Esophagus muscularis mucosa (tissue), 4 donors: ENCODE results near the gene BCAT1. TPM values are rescaled to one million over a fixed set of nuclear protein-coding genes. Genes with fewer than 3 reads are reported as not detected.

Source experiments
- DNase-seq: peaks from one replicate; pipeline ENCODE4 v3.0.0-alpha.2; 2017; ENCODE audit errors: extremely low spot score
- H3K27ac ChIP-seq, 4 donors: fragments of 200-600 bp; sonication (generic); replicated peaks in 1 of 4; 1 replicate in 3 of 4; 2 replicates in 1 of 4; pipeline ENCODE4 v1.5.1; 2016 to 2019; ENCODE audit warnings: mild to moderate bottlenecking in 1 of 4
- H3K27me3 ChIP-seq, 4 donors: fragments of 200-600 bp; sonication (generic); one replicate each; pipeline versions ENCODE4 v1.5.1 to v1.6.0; 2016 to 2019
- H3K36me3 ChIP-seq, 4 donors: fragments of 200-600 bp; sonication (generic); one replicate each; pipeline ENCODE4 v1.5.1; 2016 to 2019
- H3K4me1 ChIP-seq, 4 donors: fragments of 200-600 bp; sonication (generic); one replicate each; pipeline ENCODE4 v1.5.1; 2016 to 2019
- H3K4me3 ChIP-seq, 4 donors: fragments of 200-600 bp; sonication (generic); 1 replicate in 2 of 4; 2 replicates in 2 of 4; pipeline ENCODE4 v1.5.1; 2016 to 2019; ENCODE audit warnings: mild to moderate bottlenecking in 4 of 4, moderate library complexity in 1 of 4
- H3K9me3 ChIP-seq, 4 donors: fragments of 200-600 bp; sonication (generic); 1 replicate in 3 of 4; 2 replicates in 1 of 4; pipeline ENCODE4 v1.5.1; 2016 to 2019
- CTCF ChIP-seq, 3 experiments: fragments of 200-600 bp in 2 of 3; fragments of 450-650 bp in 1 of 3; sonication (generic) in 2 of 3; IDR thresholded peaks; one replicate each; pipeline ENCODE4 v1.5.1; 2017 to 2019; ENCODE audit warnings: antibody characterized with exemption in 3 of 3, mild to moderate bottlenecking in 2 of 3, moderate library complexity in 1 of 3
- EP300 ChIP-seq: sonication (generic); formaldehyde crosslinking; IDR thresholded peaks from one replicate; pipeline ENCODE4 v1.6.1; 2017; ENCODE audit warnings: antibody characterized with exemption
- POLR2A ChIP-seq: fragments of 450-650 bp; IDR thresholded peaks from one replicate; pipeline ENCODE4 v1.6.1; 2017; ENCODE audit warnings: antibody characterized with exemption, moderate library complexity, mild to moderate bottlenecking, low read depth
- POLR2AphosphoS5 ChIP-seq, 2 donors: sonication (generic); formaldehyde crosslinking; IDR thresholded peaks; one replicate each; pipeline ENCODE4 v1.6.1; 2017; ENCODE audit warnings: antibody characterized with exemption in 2 of 2
- whole genome bisulfite sequencing: methylation state at CpG from one replicate; pipeline ENCODE4 v1.1.5; 2018; 5-methylcytosine and 5-hydroxymethylcytosine counted together
- intact Hi-C: fragments of 100-400 bp; cut with DNase I; formaldehyde crosslinking; loops from one replicate; pipeline ENCODE4 v1.15.1; 2023
- total RNA-seq, 4 donors: library from RNA; depleted of rRNA; stranded (reverse); fragments of >200 nt; gene quantifications; one replicate each; pipeline versions ENCODE4 v1.1.0 to v1.2.1, GENCODE V29; 2016

The BCAT1 gene
- total RNA-seq, 4 donors from 2014 or later = 9.1 to 23.4 (median 14.7) TPM

GRCh38 chr12:24954261-24954660 lies 5.4 kb upstream of the BCAT1 start:
- intact Hi-C loops = no loop called here
- Histone ChIP-seq H3K36me3 (no peaks in the 10 kb centered on the region), H3K27ac (no peak overlapping the region), H3K4me3 (no peak overlapping the region), H3K4me1 (peaks cover 0 to 5% (median under 1%) of the 10 kb centered on the region in 4 donors), H3K27me3 (peaks cover 0 to 2% (median 0%) of the 10 kb centered on the region in 4 donors), H3K9me3 (no peaks in the 10 kb centered on the region)
- WGBS = 88% methylated on average over 3 of the region's 3 CpGs
- TF ChIP-seq CTCF (IDR thresholded peaks at IDR 0.05) (no peak), EP300 (no peak), POLR2AphosphoS5 (IDR thresholded peaks at IDR 0.05) (no peak), POLR2A (no peak)
- no peak for DNase-seq

GRCh38 chr12:24952389-24952788 lies 3.5 kb upstream of the BCAT1 start:
- 84% methylated on average over 1 of the region's 1 CpG for WGBS
- intact Hi-C loops = no loop called here
- no peak overlapping the region for H3K27ac ChIP-seq
- no peaks in the 10 kb centered on the region for H3K36me3 ChIP-seq
- H3K4me3 ChIP-seq = no peak overlapping the region
- H3K9me3 ChIP-seq = no peaks in the 10 kb centered on the region
- TF ChIP-seq POLR2AphosphoS5 (IDR thresholded peaks at IDR 0.05) (no peak), EP300 (no peak), POLR2A (no peak), CTCF (IDR thresholded peaks at IDR 0.05) (no peak)
- H3K4me1 ChIP-seq = peaks cover 0 to 19% (median 12%) of the 10 kb centered on the region in 4 donors
- H3K27me3 ChIP-seq = peaks cover 0 to 13% (median 0%) of the 10 kb centered on the region in 4 donors
- no peak for DNase-seq

- intact Hi-C loops = no loop called here
- peaks cover 0 to 19% (median 12%) of the 10 kb centered on the region in 4 donors for H3K4me1 ChIP-seq
- peaks cover 0 to 13% (median 0%) of the 10 kb centered on the region in 4 donors for H3K27me3 ChIP-seq
- no peak for DNase-seq
- no peaks in the 10 kb centered on the region for H3K9me3 ChIP-seq
- H3K36me3 ChIP-seq = no peaks in the 10 kb centered on the region
- WGBS = 77% methylated on average over 3 of the region's 3 CpGs
- TF ChIP-seq CTCF (IDR thresholded peaks at IDR 0.05) = no peak
- no peak overlapping the region for H3K4me3 ChIP-seq
- H3K27ac ChIP-seq = no peak overlapping the region
Observed at GRCh38 chr12:24950231-24950834, 1.4 kb upstream of the BCAT1 start.

GRCh38 chr12:24948420-24948756 lies 513 bp downstream of the BCAT1 start:
- Histone ChIP-seq H3K36me3 (no peaks in the 10 kb centered on the region), H3K27ac (peak overlapping the region in 3 of 4 donors; percentile 12 to 23 (median 13)), H3K4me1 (peaks cover 0 to 19% (median 12%) of the 10 kb centered on the region in 4 donors), H3K4me3 (peak overlapping the region; percentile 54 to 70 (median 55)), H3K27me3 (peaks cover 0 to 13% (median 0%) of the 10 kb centered on the region in 4 donors), H3K9me3 (no peaks in the 10 kb centered on the region)
- WGBS = 1% methylated on average over 14 of the region's 14 CpGs
- intact Hi-C loops = no loop called here
- TF ChIP-seq POLR2A (no peak), EP300 (no peak), CTCF (IDR thresholded peaks at IDR 0.05) (no peak), POLR2AphosphoS5 (IDR thresholded peaks at IDR 0.05) (no peak)
- DNase-seq = no peak
